HG02885 (cell line): ENCODE measurements around the gene SPACA7.

Experiments
- ATAC-seq: cut with Tn5 transposase; IDR thresholded peaks from one replicate; pipeline ENCODE4 v1.9.1; 2021; ENCODE audit warnings: mild to moderate bottlenecking; ENCODE audit not compliant: unreplicated experiment, poor library complexity

The SPACA7 gene

DNA sequence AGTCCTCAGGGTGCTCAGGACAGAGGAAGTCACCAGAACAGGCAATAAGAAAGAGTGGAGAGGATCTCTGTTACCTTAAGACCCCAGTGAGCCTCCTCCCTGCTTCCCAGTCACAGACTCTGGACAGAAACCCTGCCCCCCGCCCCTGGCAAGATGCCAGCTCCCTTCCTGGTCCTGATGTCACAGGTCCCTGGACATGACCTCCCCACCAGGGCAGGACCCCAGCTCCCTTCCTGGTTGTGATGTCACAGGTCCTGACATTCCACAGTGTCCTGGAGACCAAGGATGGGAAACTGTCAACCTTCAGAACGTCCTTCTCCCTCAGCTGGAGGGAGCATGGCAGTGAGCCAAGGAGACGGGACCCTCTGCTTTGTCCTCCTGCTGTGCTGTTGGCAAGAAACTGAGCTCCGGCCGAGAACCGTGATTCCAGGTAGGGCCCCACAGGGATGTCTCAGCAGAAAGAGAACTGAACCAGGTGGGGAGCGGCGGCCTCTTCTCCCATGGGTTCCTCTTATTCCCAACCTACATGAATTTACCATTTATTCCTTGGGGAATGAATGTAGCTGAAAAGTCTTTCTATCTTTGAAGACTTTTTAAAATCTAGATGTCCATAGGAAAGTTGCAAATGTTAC is at the start of gene SPACA7:
Gene SPACA7, plus strand, starts transcription at position 306 of the 632 bp plus-strand sequence. Its CDS starts 31 bp downstream, at position 337.
- no peak for ATAC-seq

- ATAC-seq = no peak
Observed at GRCh38 chr13:112326821-112327370, 49.3 kb upstream of the SPACA7 start.

- ATAC-seq = no peak
Observed at GRCh38 chr13:112328936-112329335, 47.2 kb upstream of the SPACA7 start.

DNA sequence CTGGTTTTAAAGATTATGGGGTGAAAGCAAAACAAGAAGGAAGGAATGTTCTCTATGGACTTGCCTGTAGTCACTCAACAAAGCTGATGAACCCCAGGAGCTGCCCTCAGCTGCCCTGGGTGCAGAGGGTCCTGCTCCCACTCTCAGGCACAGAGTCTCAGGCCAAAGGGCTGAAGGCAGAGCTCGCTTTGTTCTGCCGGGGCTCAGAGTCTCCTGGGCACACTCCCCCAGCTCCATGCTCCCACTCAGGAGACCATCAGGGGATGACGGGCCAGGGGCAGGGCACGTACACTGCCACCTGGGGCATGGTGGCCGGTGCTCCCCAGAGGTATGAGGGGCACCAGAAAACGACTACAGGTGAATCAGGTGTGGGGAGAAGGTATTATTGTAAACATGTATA is 46.8 kb upstream of the SPACA7 start:
- ATAC-seq = no peak

- no peak for ATAC-seq
Observed at GRCh38 chr13:112330066-112330465, 46.1 kb upstream of the SPACA7 start.

GRCh38 chr13:112330479-112331381 is 45.4 kb upstream of the SPACA7 start:
- no peak for ATAC-seq

GRCh38 chr13:112331675-112332074 is 44.5 kb upstream of the SPACA7 start:
- no peak for ATAC-seq

GRCh38 chr13:112332727-112333126 is 43.4 kb upstream of the SPACA7 start:
- ATAC-seq = no peak

DNA sequence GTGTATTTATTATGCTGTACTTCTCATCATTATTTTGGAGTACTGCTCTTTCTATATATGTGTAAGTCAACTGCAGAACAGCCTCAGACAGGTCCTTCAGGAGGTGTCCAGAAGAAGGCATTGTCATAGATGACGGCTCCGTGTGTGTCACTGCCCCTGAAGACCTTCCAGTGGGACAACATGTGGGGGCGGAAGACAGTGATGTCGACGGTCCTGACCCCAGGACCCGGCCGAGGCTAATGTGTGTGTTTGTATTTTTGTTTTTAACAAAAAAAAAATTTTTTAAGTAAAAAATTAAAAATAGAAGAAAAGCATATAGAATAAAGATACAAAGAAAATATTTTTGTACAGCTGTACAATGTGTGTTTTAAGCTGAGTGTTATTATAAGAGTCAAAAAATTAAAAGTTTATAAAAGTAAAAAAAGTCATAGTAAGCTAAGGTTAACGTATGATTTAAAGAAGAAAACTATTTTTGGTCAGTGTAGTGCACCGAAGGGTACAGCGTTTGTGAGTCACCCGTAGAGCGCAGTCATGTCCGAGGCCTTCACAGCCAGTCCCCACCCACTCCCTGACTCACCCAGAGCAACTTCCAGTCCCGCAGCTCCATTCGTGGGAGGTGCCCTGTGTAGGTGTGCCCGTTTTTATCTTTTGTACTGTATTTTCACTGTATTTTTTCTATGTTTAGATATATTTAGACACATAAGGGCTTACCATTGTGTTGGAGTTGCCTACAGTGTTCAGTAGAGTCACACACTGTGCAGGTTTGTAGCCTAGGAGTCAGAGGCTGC is 42.2 kb upstream of the SPACA7 start:
- ATAC-seq = no peak

- no peak for ATAC-seq
Observed at GRCh38 chr13:112335135-112335534, 41.0 kb upstream of the SPACA7 start.

DNA sequence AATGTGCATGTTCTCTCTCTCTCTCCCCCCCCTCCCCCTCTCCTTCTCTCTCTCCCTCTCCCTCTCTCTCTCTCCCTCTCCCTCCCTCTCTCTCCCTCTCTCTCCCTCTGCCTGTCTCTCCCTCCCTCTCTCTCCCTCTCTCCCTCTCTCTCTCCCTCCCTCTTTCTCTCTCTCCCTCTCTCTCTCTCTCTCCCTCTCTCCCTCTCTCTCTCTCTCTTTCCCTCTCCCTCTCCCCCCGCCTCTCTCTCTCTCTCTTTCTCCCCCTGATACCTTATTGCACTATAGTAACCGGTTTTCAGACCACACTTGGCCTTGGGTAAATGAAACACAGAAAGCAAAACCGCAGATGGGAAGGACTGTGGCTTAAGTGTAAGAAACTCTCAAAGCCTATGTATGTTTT is 34.7 kb upstream of the SPACA7 start:
- no peak for ATAC-seq

- ATAC-seq = no peak
Observed at GRCh38 chr13:112341976-112342735, 34.0 kb upstream of the SPACA7 start.

GRCh38 chr13:112342841-112343361 is 33.3 kb upstream of the SPACA7 start:
- ATAC-seq = no peak

DNA sequence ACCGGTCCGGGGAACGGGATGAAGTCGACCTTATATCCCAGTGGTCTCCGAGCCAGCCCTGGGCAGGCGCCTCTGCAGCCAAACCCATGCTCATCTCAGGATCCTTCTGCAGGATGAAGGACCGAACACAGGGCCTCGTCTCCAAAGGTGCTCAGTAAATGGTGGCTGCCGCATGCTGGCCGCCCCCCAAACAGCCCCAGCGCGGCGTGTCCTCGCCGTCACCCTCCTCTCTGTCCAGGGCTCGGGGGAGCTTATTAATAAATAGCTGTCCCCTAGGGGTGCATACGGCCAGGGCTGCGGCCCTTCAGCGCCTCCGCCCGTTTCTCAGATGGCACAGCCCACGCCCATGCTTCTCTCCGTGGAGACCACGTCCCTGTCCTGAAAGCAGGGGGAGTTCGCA is 32.6 kb upstream of the SPACA7 start:
- ATAC-seq = no peak

DNA sequence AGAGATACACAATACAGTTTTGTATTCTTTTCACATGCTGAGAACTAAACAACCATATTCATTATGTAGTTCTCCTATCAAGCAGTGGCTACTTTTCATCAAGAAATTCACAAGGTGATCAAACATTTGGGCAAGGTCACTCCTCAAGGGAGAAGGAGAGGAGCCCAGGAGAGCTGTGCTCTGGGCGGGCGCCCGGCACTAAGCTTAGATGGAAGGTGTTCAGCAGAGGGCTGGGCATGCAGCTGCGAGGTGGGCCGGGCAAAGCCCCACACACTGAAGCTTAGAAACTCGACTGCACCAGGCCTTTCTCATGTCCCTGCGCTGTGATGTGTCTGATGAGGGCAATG is 30.4 kb upstream of the SPACA7 start:
- no peak for ATAC-seq

- ATAC-seq = no peak
Observed at GRCh38 chr13:112346173-112346898, 29.8 kb upstream of the SPACA7 start.

- no peak for ATAC-seq
Observed at GRCh38 chr13:112346899-112347229, 29.3 kb upstream of the SPACA7 start.

DNA sequence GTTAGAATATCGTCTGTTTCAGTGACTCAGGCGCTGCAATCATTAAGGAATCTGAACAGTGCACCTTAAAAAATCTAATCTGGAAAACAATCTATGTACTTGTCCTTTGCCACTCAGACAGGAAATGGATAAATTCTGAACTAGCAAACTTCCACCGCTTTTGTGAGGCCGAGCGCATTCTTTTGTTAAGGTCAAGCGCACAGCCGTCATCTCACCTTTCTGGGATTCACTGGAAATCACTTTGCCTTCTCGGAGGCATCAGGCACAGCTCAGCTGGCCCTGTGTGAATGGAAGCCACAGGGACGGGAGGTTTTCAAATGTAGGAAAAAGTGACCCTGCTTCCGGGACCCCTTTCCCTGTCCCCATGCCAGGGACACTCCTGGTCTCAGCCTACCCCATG is 28.2 kb upstream of the SPACA7 start:
- no peak for ATAC-seq

- ATAC-seq = no peak
Observed at GRCh38 chr13:112348642-112349345, 27.4 kb upstream of the SPACA7 start.
